WI38 (cell line): ENCODE measurements around the gene KIF25.

Source experiments
- H3K4me3 ChIP-seq: 2 replicates; pipeline ENCODE4 v1.5.1; 2011; ENCODE audit warnings: low read depth, mild to moderate bottlenecking, control low read depth, low read length
- CTCF ChIP-seq: IDR thresholded peaks from 2 replicates; pipeline ENCODE4 v1.5.1; 2012; ENCODE audit warnings: low read depth, mild to moderate bottlenecking, control low read depth, low read length

Gene KIF25

DNA sequence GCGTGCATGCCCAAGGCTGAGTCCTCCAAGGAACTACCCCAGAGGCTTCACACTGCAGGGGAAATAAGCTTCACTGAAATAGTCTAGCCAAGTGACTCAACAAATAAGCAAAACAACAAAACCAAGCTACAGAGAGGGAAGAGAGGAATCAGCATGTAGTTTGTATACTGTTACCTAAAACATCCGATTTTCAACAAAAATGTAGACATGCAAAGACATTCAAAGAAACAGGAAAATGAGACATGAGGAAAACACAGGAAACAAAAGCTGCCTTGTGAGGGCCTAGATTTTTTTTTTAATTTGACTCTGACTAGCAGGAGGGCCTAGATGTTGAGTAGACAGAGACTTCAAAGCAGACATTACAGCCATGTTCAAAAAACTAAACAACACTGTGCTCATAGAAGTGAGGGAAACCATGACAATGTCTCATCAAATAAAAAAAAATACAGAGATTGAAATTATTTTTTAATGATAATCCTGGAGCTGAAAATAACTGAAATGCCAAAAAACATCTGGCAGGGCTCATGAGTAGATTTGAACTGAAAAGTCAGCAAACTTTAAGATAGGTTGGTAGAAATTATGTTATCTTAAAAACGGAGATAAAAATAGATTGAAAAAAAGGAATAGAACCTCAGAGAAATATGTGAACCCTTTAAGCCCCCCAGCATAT, 16.4 kb upstream of the KIF25 start:
- no peak for TF ChIP-seq CTCF
- no peak overlapping the region for H3K4me3 ChIP-seq

GRCh38 chr6:167981916-167982462, 15.5 kb upstream of the KIF25 start:
- TF ChIP-seq CTCF, result no peak
- H3K4me3 ChIP-seq, result no peak overlapping the region

GRCh38 chr6:167984144-167984719, 13.2 kb upstream of the KIF25 start:
- no peak overlapping the region for H3K4me3 ChIP-seq
- TF ChIP-seq CTCF, result no peak

- TF ChIP-seq CTCF, result no peak
- H3K4me3 ChIP-seq, result no peak overlapping the region
Observed at GRCh38 chr6:167984876-167985604, 12.4 kb upstream of the KIF25 start.

DNA sequence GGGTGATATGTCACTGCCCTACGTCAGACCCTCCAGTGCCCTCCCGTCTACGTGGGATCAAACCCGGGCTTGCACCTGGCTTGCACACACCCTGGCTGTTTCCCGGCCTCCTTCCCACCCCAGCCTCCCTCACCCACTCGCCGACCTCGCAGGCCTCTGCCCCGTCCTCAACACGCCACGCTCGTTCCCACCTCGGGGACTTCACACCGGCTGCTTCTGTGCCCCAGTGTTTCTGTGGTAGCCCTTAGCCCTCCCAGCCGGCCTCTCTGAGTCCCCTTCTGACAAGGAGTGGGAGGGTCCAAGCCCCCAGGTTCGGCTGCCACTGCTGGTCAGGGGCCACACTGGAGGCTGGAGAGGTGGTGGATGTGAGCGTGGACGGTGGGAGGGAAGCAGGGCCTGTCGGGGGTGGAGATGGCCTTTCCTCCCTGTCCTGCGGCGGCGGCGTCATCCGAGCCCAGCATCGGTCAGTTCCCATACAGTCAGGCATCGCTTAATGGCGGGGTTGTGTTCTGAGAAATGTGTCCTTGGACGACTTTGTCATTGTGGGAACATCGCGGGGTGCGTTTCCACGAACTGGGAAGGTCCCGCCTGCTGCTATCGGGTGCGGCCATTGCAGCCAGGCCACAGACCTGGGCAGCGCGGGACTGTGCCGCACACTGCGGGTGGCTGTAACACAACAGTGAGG, 11.4 kb upstream of the KIF25 start:
- H3K4me3 ChIP-seq, result no peak overlapping the region
- no peak for TF ChIP-seq CTCF

- no peak for TF ChIP-seq CTCF
- H3K4me3 ChIP-seq, result no peak overlapping the region
Observed at GRCh38 chr6:167987396-167988153, 9.9 kb upstream of the KIF25 start.
